ENCODE measurements around the gene KCP.
A peak's percentile ranks its signal among the peaks of the same experiment; 100 is the strongest.

KCP gene

DNA sequence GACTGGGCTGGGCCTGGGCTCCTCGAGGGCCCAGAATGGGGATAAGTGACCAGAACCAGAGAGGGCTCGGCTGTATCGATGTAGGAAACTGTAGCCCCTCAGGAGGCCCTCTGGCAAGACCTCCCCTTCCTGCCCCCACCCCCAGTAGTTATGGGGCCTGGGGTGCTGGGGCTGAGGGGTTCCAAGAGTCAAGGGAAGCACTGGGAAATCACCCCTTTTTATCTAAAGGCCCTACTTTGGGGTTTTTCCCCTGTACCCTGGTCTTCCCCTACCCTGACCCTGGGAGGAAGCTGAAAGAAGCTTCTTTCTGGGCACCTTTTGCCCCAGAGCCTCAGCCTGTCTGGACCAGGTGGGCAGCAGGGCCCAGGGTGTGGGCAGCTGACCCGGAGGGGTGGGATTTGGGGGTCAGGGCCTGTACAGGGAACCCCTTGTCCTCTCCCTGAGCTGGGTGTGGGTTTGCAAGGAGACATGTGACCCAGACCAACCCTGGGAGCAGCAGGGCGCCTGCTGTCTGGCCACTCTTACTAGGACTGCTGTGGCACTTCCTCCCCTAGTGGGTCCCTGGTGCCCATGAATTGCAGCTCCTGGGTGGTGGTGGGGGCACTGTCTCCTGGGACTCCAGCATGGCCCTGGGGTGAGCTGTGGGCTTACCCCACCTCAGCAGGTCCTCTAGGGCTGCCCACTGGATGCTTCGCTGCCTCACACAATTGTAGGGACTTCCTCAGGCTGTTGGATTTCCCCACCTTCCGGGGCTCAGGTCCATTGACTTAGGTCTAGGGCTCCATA lies 28.8 kb upstream of the KCP start:
- no peak for DNase-seq (ENCODE audit: low read depth)

DNA sequence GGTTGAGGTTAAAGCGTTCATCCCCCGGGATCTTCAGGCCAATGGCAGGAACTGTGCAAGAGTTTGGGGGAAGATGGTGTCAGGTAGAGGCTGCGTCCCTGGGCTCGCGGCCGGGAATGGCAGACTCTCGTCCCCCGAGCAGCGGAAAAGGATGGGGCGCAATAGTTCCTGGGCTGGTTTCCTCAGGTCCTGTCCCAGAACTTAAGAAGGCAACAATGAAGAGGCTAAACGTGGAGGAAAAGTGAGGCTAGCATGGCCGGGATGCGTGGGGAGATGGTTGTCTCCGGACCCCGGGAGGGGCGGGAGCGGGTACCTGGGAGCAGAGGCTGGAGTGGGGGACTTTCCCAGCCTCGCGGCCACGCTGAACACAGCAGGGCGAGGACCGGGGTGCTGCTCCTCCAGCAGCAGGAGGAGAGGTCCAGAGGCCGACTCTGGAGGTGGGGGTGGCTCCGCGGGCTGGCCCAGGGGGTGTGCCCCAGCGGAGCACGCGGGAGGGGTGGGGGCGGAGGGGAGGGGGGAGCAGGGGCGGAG lies 28.1 kb upstream of the KCP start:
- DNase-seq (ENCODE audit: low read depth), result no peak

DNA sequence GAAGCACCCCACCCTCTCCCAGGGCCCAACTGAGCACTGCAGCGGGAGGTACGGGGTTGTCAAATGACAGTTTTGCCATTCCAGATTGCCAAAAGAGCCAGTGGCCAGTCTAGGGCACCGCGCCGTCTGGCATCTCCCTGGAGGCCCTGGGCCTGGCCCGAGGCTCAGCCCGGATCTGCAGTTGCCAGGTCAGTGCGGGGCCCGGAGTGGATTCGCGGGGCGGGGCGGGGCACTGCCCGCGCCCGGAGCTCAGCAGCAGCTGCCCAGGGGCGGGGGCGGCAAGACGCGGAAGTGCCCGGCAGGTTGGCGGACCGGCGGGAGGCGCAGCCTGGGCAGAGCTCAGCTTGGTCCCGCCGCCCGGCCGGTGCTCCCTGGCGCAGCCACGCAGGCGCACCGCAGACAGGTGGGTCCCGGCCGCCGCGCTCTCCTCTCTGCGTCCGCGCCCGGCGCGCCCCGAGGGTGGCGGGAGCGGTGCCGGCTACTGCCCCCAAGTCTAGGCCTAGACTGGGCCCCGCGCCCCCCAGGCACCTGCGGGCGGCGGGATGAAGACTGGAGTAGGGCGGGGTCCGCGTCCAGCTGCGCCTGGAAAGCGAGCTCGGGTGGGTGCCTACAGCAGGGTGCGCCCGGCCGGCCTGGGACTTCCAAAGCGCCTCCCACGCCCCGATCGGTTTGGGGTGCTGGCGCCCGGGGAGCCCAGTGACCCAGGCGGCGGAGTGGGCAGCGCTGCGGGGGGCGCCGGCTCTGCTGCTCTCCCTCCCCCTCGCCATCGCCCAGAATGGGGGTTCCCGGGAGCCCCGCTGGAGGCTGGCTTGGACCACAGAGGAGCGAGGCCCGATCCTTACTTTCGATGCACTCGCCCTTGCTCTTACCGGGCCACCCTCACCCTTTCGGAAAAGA lies 27.4 kb upstream of the KCP start, which contains the start of gene IRF5:
IRF5 (plus strand) TSS at position 281 of the 897 bp plus-strand sequence. CDS start 4,155 bp downstream, outside the sequence.
- no peak for DNase-seq (ENCODE audit: low read depth)

DNA sequence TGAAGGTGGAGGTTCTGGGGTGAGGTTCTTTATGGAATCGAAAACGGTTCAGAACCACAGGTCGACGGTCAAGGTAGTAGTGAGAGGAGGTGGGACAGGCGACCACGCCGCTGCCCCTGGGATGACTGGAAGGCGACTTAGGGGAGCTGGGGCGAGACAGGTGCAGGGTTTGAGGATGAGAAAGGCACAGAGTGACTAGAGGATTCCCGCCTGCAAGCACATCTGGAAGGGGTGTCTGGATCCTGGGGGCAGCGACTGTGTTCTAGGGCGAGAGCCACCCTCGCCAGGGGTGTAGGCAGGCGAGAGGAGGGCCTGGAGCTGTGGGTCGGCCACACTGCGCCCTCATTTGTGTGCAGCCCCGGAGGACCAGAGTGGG lies 26.8 kb upstream of the KCP start:
- DNase-seq (ENCODE audit: low read depth), result no peak

DNA sequence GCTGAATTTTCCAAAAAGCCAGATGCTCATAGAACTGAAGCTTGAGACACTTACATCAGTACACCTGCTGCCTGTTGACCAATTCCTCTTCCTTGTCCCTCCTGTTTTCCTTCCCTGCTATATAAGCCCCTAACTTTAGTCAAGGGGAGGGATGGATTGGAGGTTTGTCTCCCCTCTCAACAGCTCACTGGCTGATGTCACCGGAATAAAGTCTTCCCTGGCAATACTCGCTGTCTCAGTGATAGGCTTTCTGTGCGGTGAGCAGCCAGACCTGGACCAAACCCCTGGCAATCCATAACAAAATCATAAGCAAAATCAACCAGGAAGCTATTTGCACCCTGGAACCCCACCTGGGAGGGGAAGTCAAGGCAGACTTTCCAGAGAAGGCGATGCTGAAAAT lies 26.3 kb upstream of the KCP start:
- DNase-seq (ENCODE audit: low read depth), result no peak

DNA sequence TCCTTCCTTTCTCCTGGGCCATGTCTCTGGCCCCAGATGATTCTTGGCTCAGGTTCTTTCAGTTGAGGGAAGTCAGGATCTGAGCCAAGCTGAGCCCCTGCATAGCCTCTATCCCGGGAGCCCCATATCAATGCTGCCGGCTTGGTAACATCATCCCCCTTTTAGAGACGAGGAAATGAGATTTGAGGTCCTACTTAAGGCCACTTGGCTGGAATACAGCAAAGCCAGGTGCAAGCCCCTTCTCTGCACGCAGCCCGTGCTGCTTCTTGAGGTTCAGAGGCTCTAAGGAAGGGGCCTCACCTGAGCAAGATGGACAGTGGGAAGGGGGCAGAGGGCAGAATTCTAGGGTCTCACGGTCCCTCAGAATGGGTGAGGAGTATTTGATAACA lies 24.8 kb upstream of the KCP start:
- DNase-seq (ENCODE audit: low read depth), result no peak

DNA sequence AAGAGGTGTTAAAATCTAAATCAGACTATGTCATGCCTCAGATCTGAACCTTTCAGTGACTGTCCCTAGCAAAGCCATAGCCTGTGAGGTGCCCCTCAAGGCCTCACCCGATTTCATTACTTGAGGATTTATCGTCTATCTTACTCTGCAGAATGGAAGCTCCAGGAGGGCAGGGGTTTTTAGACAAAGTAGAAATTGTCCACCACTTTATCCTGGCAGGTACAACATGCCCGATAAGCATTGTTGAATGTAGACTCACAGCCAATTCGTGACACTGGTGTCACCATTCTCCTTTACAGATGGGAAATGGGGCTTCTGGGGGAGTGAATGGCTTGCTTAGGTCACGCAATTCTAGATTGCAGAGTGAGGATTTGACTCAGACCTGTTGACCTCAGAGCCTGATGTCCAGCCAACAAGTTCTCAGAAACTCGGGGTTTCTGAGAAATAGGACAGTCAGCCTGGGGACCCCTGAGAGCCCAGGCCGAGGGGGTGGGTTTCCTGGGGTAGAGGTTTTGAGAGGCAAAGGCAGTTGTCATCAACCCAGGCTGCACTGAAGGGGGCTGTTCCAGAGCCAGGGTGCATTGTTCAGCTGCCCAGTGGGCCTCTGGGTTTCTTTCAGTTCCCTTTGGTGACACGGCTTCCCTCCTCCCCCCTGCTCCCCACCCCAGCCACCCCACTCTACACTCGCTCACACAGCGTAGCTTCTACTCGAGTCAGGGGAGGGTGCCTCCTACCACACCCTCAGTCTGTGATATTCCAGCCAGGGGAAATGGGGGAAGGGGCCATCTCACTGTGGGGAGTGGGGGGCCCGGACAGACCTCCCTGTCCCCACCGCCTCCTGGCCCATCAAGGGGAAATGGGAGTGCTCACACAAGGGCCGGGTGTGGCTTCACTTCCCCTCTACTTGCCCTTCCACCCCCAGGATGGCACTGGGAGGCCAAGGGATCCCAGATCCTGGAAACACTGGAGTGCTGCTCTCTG lies 24.1 kb upstream of the KCP start:
- no peak for DNase-seq (ENCODE audit: low read depth)

GRCh38 chr7:128933180-128933891 lies 22.8 kb upstream of the KCP start:
- peak; percentile 37 for DNase-seq (ENCODE audit: low read depth)

DNA sequence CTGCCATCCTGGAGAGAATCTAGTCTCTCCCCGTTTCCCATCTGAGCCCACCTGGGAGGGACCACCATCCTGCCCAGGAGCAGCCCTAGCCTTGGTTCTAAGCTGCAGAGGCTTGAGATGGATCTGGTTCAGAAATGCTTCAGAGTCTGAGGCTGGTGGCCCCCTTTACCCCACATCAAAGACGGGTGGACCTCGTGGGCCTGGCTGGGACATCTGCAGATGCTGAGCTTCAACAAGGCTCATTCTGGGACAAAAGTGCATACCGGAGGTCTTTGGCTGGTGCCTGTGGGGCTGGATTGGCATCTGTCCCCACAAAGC lies 22.3 kb upstream of the KCP start:
- DNase-seq (ENCODE audit: low read depth), result no peak

GRCh38 chr7:128931965-128932861 lies 21.7 kb upstream of the KCP start:
- no peak for DNase-seq (ENCODE audit: low read depth)

- DNase-seq (ENCODE audit: low read depth), result no peak
Observed at GRCh38 chr7:128931190-128931798, 20.8 kb upstream of the KCP start.

GRCh38 chr7:128928882-128929788 lies 18.6 kb upstream of the KCP start:
- no peak for DNase-seq (ENCODE audit: low read depth)

- no peak for DNase-seq (ENCODE audit: low read depth)
Observed at GRCh38 chr7:128928159-128928813, 17.8 kb upstream of the KCP start.

- no peak for DNase-seq (ENCODE audit: low read depth)
Observed at GRCh38 chr7:128924707-128925588, 14.4 kb upstream of the KCP start.

- no peak for DNase-seq (ENCODE audit: low read depth)
Observed at GRCh38 chr7:128923411-128923800, 12.9 kb upstream of the KCP start.

DNA sequence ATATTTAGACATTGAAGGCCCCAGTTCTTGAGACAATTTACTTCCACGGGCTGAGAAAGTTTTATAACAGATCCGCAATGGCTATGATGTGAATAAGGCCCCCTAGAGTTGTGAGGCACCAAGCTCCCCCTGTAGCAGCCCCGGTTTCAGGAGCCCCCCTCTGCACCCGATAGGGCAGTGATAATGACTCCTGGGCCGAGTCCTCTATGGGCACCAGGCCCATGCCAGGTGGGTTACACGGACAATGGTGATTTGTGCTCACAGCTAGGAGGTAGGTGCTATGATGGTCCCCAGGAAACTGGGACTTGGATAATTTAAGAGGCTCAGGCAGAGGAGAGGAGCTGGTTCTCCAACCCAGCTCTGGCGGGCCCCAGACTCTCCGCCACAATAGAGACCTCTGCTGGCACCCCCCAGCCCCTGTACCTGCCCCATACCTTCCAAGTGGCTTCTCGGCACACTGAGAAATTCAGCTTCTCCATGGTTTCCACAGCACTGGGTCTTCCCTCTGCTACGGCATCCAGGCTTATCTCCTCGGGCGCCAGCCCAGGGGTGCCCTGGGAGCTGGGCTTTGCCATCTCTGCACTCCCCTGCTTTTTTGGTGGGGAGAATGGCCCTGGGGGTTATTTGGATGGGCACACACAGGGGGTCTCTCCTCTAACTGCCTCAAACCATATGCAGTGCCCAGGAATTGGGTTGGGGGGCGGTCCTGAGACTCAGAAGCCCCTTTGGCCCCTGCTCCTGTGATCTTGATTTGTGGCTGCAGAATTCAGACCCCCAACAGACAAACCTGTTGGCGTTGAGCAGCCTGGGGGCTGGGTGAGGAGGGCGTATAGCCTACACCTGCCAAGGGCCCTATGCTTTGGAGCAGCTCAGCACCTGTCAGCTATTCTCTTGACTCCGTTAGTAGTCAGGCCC lies 12.2 kb upstream of the KCP start:
- no peak for DNase-seq (ENCODE audit: low read depth)
